ENCODE data around the gene SAA1. TPM values are rescaled to one million over a fixed set of nuclear protein-coding genes. Genes with fewer than 3 reads are reported as not detected.
"Not testable (repeated sequence)": the region's sequence is repeated elsewhere in the genome, so short reads cannot be mapped to it uniquely, and the experiment has no call there.

The SAA1 gene
- total and polyA plus RNA-seq, 10 of the 15 experiments (the other 5 are each of a cell fraction or from before 2014, with no cell fraction given) = 0.36 to 6.9 TPM; not detected in 8

DNA sequence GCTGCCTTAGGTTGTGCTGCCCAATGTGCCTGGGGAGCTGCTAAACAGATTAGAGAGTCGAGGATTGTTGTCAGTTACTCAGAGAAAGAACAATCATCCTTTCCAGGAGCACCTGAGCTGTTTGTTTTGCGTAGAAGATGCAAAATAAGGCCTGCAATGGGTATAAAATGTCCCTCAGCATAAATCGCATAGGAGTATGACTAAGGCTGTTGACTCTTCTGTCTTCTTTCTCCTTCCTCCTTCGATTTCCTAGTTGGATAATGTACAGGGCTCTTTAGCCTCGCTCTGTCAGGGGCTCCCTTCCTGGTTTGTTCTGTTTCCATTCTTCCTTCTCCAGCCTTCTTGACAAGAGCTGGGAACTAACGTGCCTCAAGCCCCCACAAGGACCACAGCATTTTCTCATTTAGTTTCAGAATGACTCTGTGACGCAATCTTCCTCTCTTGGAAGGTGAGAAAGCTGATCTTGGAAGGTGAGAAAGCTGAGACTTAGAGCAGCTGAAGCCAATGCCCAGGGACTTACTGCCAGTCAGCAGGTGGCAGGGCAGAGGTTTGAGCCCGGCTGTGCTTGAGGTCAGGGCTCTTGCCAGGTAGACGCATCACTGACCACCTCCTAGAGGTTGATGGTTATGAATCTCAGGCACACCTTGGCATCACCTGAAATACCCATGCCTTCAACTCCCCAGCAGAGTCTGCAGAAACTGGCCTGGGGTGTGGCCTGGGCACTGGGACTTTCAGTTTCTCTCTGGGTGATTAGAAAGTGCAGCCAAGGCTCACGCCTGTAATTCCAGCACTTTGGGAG is 1.5 kb downstream of the SAA1 start:
- peak overlapping the region; percentile 63 for H3K4me2 ChIP-seq (ENCODE audit: control insufficient read depth, insufficient read depth)
- TF ChIP-seq IKZF2 (IDR thresholded peaks at IDR 0.05) = peak; percentile 84 to 85
- peak; percentile 28 to 77; a peak in 2 of 4 replicates for TF ChIP-seq BHLHE40 (IDR thresholded peaks at IDR 0.05; ENCODE audit: borderline replicate concordance in 1 of 2, low read depth in 2 of 2, low read length in 1 of 2)
- 0 out of 2 replicates have a peak, but pooled peaks have one; percentile 30 for TF ChIP-seq ATF7 (IDR thresholded peaks at IDR 0.05; ENCODE audit: low read depth)
- TF ChIP-seq JUNB (IDR thresholded peaks at IDR 0.05) = peak; percentile 47
- TF ChIP-seq ETV6 (conservative IDR thresholded peaks at IDR 0.05 in 1 of 2, IDR thresholded peaks at IDR 0.05 in 1 of 2; ENCODE audit: borderline replicate concordance in 1 of 2, low read depth in 1 of 2) = 0 out of 4 replicates have a peak, but pooled peaks of 1 of the 2 experiments have one; percentile 22
- TF ChIP-seq EED (IDR thresholded peaks at IDR 0.05; ENCODE audit: low read depth) = peak; percentile 79
- peak; percentile 77 for TF ChIP-seq IKZF1 (conservative IDR thresholded peaks at IDR 0.05)
- TF ChIP-seq RUNX3 (IDR thresholded peaks at IDR 0.05; ENCODE audit: low read length) = 0 out of 2 replicates have a peak, but pooled peaks have one; percentile 37
- in situ Hi-C loops (cut with MboI); H3K9me3 ChIP-seq (replicated peaks; ENCODE audit: control insufficient read depth, insufficient read depth, low read length); H4K20me1 ChIP-seq (ENCODE audit: control insufficient read depth, insufficient read depth); H3K4me3 ChIP-seq; H3K9ac ChIP-seq (ENCODE audit: control insufficient read depth, insufficient read depth, low read length); H3K27me3 ChIP-seq (replicated peaks in 1 of 2; ENCODE audit: control insufficient read depth in 2 of 2, insufficient read depth in 2 of 2, low read length in 1 of 2); FAIRE-seq; H3K79me2 ChIP-seq (ENCODE audit: control insufficient read depth, insufficient read depth, low read length); POLR2A ChIA-PET; H2AFZ ChIP-seq (ENCODE audit: control insufficient read depth, low read depth, low read length); H3K36me3 ChIP-seq (ENCODE audit: control insufficient read depth in 2 of 2, insufficient read depth in 2 of 2, low read length in 1 of 2): not testable (repeated sequence)
- H3K4me1 ChIP-seq (ENCODE audit: control insufficient read depth, insufficient read depth, low read length) = peaks cover 20% of the 10 kb centered on the region
- 14% methylated on average over 7 of the region's 10 CpGs for WGBS (ENCODE audit: insufficient coverage, insufficient replicate concordance, low lambda C conversion rate, missing lambda C conversion rate)
- peak overlapping the region; percentile 61 for H3K27ac ChIP-seq (ENCODE audit: control insufficient read depth, insufficient read depth)
- ChIA-PET RAD21 (ENCODE audit: unreplicated experiment) (interaction anchor here (1.5 to 1.6 kb wide), 2 partner anchors 16 to 53 kb away, joined by 4 to 5 read pairs; no protein-coding TSS in a partner anchor), CTCF (interaction anchor here (1.4 kb wide), 1 partner anchor 45 kb away, joined by 3 read pairs; no protein-coding TSS in a partner anchor), SMC1A (ENCODE audit: uncharacterized antibody, unreplicated experiment) (interaction anchor here (0.7 to 3.2 kb wide), 2 partner anchors 23 to 259 kb away, joined by 3 to 19 read pairs; partner anchors contain the start of gene TSG101)
- intact Hi-C loops (cut with micrococcal nuclease; ENCODE audit: unreplicated experiment) = loop anchor here (1.0 kb wide), 1 partner anchor 21 kb away; no protein-coding TSS in a partner anchor
- TSS peak; percentile 63 for BruUV-seq (replicated peaks)
- DNase-seq (ENCODE audit: low read depth, low spot score) = peak; percentile 36
- ATAC-seq = peak; percentile 85

DNA sequence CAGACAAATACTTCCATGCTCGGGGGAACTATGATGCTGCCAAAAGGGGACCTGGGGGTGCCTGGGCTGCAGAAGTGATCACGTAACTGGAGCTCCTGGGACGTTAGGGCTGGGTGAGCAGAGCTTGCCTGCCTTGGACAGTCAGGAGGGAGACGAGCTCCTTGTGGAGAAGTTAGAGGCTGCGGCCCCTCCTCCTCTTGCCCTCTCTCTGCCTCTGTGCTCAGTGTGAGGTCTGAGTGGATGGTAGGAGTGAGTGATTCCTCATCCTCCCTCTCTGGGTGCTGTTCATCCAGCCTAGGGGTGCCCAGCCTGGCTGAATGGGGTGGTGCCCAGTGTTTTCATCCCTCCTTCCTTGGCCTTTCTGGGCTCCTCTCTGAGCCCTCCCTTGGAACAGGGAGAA is 3.2 kb downstream of the SAA1 start:
- ChIA-PET CTCF (interaction anchor here (0.6 to 2.0 kb wide), 2 partner anchors 26 to 112 kb away, joined by 3 to 16 read pairs; no protein-coding TSS in a partner anchor), POLR2A (interaction anchor here (1.1 kb wide), 1 partner anchor 25 kb away, joined by 3 read pairs; no protein-coding TSS in a partner anchor), SMC1A (ENCODE audit: uncharacterized antibody, unreplicated experiment) (interaction anchor here (3.2 kb wide), 1 partner anchor 24 kb away, joined by 19 read pairs; no protein-coding TSS in a partner anchor), RAD21 (ENCODE audit: unreplicated experiment) (interaction anchor here (0.7 to 1.3 kb wide), 2 partner anchors 25 to 115 kb away, joined by 3 to 9 read pairs; no protein-coding TSS in a partner anchor)
- H3K79me2 ChIP-seq (ENCODE audit: control insufficient read depth, insufficient read depth, low read length); H3K4me2 ChIP-seq (ENCODE audit: control insufficient read depth, insufficient read depth); BruUV-seq (replicated peaks); H3K27me3 ChIP-seq (replicated peaks in 1 of 2; ENCODE audit: control insufficient read depth in 2 of 2, insufficient read depth in 2 of 2, low read length in 1 of 2); in situ Hi-C loops (cut with MboI); H3K9ac ChIP-seq (ENCODE audit: control insufficient read depth, insufficient read depth, low read length); H3K4me3 ChIP-seq; ATAC-seq; H4K20me1 ChIP-seq (ENCODE audit: control insufficient read depth, insufficient read depth); H3K9me3 ChIP-seq (replicated peaks; ENCODE audit: control insufficient read depth, insufficient read depth, low read length); H2AFZ ChIP-seq (ENCODE audit: control insufficient read depth, low read depth, low read length); DNase-seq (ENCODE audit: low read depth, low spot score); intact Hi-C loops (cut with micrococcal nuclease; ENCODE audit: unreplicated experiment); H3K27ac ChIP-seq (ENCODE audit: control insufficient read depth, insufficient read depth); H3K36me3 ChIP-seq (ENCODE audit: control insufficient read depth in 2 of 2, insufficient read depth in 2 of 2, low read length in 1 of 2); FAIRE-seq: not testable (repeated sequence)
- H3K4me1 ChIP-seq (ENCODE audit: control insufficient read depth, insufficient read depth, low read length) = peaks cover 12% of the 10 kb centered on the region
- 100% methylated on average over 1 of the region's 5 CpGs for WGBS (ENCODE audit: insufficient coverage, insufficient replicate concordance, low lambda C conversion rate, missing lambda C conversion rate)

Measured in GM12878 (cell line).